Stomach (tissue), 19 donors: Measurements from ENCODE around the gene TMX4. TPM values are rescaled to one million over a fixed set of nuclear protein-coding genes. Genes with fewer than 3 reads are reported as not detected.
A peak's percentile ranks its signal among the peaks of the same experiment; 100 is the strongest.

Experiments used
- DNase-seq, 2 donors: peaks; one replicate each; pipeline versions ENCODE4 v3.0.0 to v3.0.0-alpha.2; 2013 to 2019
- H3K27ac ChIP-seq, 5 donors: fragments of 200-600 bp in 4 of 5; sonication (generic) in 4 of 5; one replicate each; pipeline ENCODE4 v1.5.1; 2013 to 2019; ENCODE audit warnings: mild to moderate bottlenecking in 1 of 5, moderate library complexity in 1 of 5
- H3K27me3 ChIP-seq, 3 donors: fragments of 200-600 bp; sonication (generic); one replicate each; pipeline ENCODE4 v1.5.1; 2017 to 2019; ENCODE audit warnings: mixed run types in 1 of 3
- H3K36me3 ChIP-seq, 4 donors: fragments of 200-600 bp; sonication (generic); 1 replicate in 3 of 4; 2 replicates in 1 of 4; pipeline ENCODE4 v1.5.1; 2016 to 2019
- H3K4me1 ChIP-seq, 4 donors: fragments of 200-600 bp; sonication (generic); one replicate each; pipeline ENCODE4 v1.5.1; 2016 to 2019
- H3K4me3 ChIP-seq, 4 donors: fragments of 200-600 bp; sonication (generic) in 3 of 4; one replicate each; pipeline ENCODE4 v1.5.1; 2016 to 2019; ENCODE audit warnings: mild to moderate bottlenecking in 1 of 4
- H3K9me3 ChIP-seq, 4 donors: fragments of 200-600 bp; sonication (generic); one replicate each; pipeline ENCODE4 v1.5.1; 2016 to 2019
- CTCF ChIP-seq, 7 experiments: fragments of 450-650 bp in 4 of 7; fragments of 200-600 bp in 3 of 7; sonication (generic) in 3 of 7; IDR thresholded peaks; one replicate each; pipeline ENCODE4 v1.5.1; 2016 to 2019; ENCODE audit warnings: antibody characterized with exemption in 7 of 7, control low read depth in 2 of 7, mild to moderate bottlenecking in 1 of 7
- EP300 ChIP-seq: sonication (generic); formaldehyde crosslinking; IDR thresholded peaks from one replicate; pipeline ENCODE4 v1.6.1; 2017; ENCODE audit warnings: antibody characterized with exemption
- POLR2A ChIP-seq, 4 donors: fragments of 450-650 bp; IDR thresholded peaks; one replicate each; pipeline ENCODE4 v1.6.1; 2016; ENCODE audit warnings: antibody characterized with exemption in 4 of 4, control low read depth in 2 of 4, mild to moderate bottlenecking in 1 of 4, moderate library complexity in 1 of 4
- POLR2AphosphoS5 ChIP-seq, 3 donors: sonication (generic); formaldehyde crosslinking; IDR thresholded peaks; one replicate each; pipeline ENCODE4 v1.6.1; 2016; ENCODE audit warnings: antibody characterized with exemption in 3 of 3
- WGBS, 5 donors: extraction: QIAGEN DNeasy Blood & Tissue Kit in 3 of 5; methylation state at CpG; one replicate each; pipeline versions ENCODE4 v1.1.5 to v1.1.7; 2013 to 2018; 5-methylcytosine and 5-hydroxymethylcytosine counted together
- intact Hi-C: fragments of 100-400 bp; cut with DNase I; formaldehyde crosslinking; loops from one replicate; pipeline ENCODE4 v1.15.1; 2023; ENCODE audit warnings: low total_unique reads
- long read RNA-seq, 10 donors: transcript quantifications; one replicate each; lab custom pipeline, GENCODE V29; 2026
- polyA plus RNA-seq, 3 donors: library from polyadenylated mRNA; stranded (reverse); fragments of 200-250 nt; gene quantifications; one replicate each; pipeline ENCODE4 v1.2.3, GENCODE V29; 2013
- total RNA-seq, 5 donors: library from RNA; depleted of rRNA; stranded (reverse); fragments of >200 nt; gene quantifications; one replicate each; pipeline versions ENCODE4 v1.1.0 to v1.2.3, GENCODE V29; 2014 to 2016
- donor health status: healthy with polysubstance abuse.
- donor health status: Bipolar disorder and iron deficiency.
- donor health status: healthy.

TMX4 gene, protein sequence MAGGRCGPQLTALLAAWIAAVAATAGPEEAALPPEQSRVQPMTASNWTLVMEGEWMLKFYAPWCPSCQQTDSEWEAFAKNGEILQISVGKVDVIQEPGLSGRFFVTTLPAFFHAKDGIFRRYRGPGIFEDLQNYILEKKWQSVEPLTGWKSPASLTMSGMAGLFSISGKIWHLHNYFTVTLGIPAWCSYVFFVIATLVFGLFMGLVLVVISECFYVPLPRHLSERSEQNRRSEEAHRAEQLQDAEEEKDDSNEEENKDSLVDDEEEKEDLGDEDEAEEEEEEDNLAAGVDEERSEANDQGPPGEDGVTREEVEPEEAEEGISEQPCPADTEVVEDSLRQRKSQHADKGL
- total RNA-seq (100 to 1,000 TPM in 1 of 5 donors, 10 to 100 TPM in 4; 11.7 to 153 (median 47.2) TPM), polyA plus RNA-seq (1 to 10 TPM; 5.7 to 9.3 (median 8.0) TPM)
- long read RNA-seq, donor 1, full-length matches to known transcripts = 10 of 10 reads
- long read RNA-seq, donor 1, partial matches to known transcripts = 0 of 10 reads
- long read RNA-seq, donor 1, other reads (novel, unspliced or antisense) = 0 of 10 reads
- long read RNA-seq, donor 2, full-length matches to known transcripts = 13 of 13 reads
- long read RNA-seq, donor 2, partial matches to known transcripts = 0 of 13 reads
- long read RNA-seq, donor 2, other reads (novel, unspliced or antisense) = 0 of 13 reads
- long read RNA-seq, donor 3, full-length matches to known transcripts = 6 of 11 reads
- long read RNA-seq, donor 3, partial matches to known transcripts = 5 of 11 reads
- long read RNA-seq, donor 3, other reads (novel, unspliced or antisense) = 0 of 11 reads
- long read RNA-seq, donor 4, full-length matches to known transcripts = 1 of 1 reads
- long read RNA-seq, donor 4, partial matches to known transcripts = 0 of 1 reads
- long read RNA-seq, donor 4, other reads (novel, unspliced or antisense) = 0 of 1 reads
- long read RNA-seq, donor 5, full-length matches to known transcripts = 9 of 9 reads
- long read RNA-seq, donor 5, partial matches to known transcripts = 0 of 9 reads
- long read RNA-seq, donor 5, other reads (novel, unspliced or antisense) = 0 of 9 reads
- long read RNA-seq, donor 6, full-length matches to known transcripts = 20 of 20 reads
- long read RNA-seq, donor 6, partial matches to known transcripts = 0 of 20 reads
- long read RNA-seq, donor 6, other reads (novel, unspliced or antisense) = 0 of 20 reads
- long read RNA-seq, donor 7, full-length matches to known transcripts = 14 of 19 reads
- long read RNA-seq, donor 7, partial matches to known transcripts = 5 of 19 reads
- long read RNA-seq, donor 7, other reads (novel, unspliced or antisense) = 0 of 19 reads
- long read RNA-seq, donor 8, full-length matches to known transcripts = 4 of 4 reads
- long read RNA-seq, donor 8, partial matches to known transcripts = 0 of 4 reads
- long read RNA-seq, donor 8, other reads (novel, unspliced or antisense) = 0 of 4 reads
- long read RNA-seq, donor 9, full-length matches to known transcripts = 3 of 3 reads
- long read RNA-seq, donor 9, partial matches to known transcripts = 0 of 3 reads
- long read RNA-seq, donor 9, other reads (novel, unspliced or antisense) = 0 of 3 reads
- long read RNA-seq, donor 10, full-length matches to known transcripts = 3 of 3 reads
- long read RNA-seq, donor 10, partial matches to known transcripts = 0 of 3 reads
- long read RNA-seq, donor 10, other reads (novel, unspliced or antisense) = 0 of 3 reads

- DNase-seq = peak; percentile 98 to 99
- H3K36me3 ChIP-seq = no peaks in the 10 kb centered on the region
- WGBS, 5 donors = 0 to 1% (median 0%) methylated on average over 48 to 83 of the region's 83 CpGs
- peak within 1 kb of the TSS; percentile 97 to 99 (median 99) for H3K27ac ChIP-seq
- intact Hi-C loops = no loop called here
- TF ChIP-seq POLR2AphosphoS5 (IDR thresholded peaks at IDR 0.05) (peak; percentile 95 to 99 (median 99)), CTCF (IDR thresholded peaks at IDR 0.05) (peak in 5 of 7 experiments; percentile 12 to 82 (median 43)), EP300 (no peak), POLR2A (IDR thresholded peaks at IDR 0.05) (peak in 2 of 4 donors; percentile 74 to 83)
- H3K27me3 ChIP-seq = no peaks in the 10 kb centered on the region
- H3K4me1 ChIP-seq = peaks cover 8 to 51% (median 21%) of the 10 kb centered on the region in 4 donors
- H3K4me3 ChIP-seq = peak within 1 kb of the TSS; percentile 72 to 95 (median 82)
- H3K9me3 ChIP-seq = no peaks in the 10 kb centered on the region
These were observed at the start of gene TMX4 for GRCh38 chr20:8019246-8019997. TMX4 (minus strand) TSS chr20:8019761; CDS start chr20:8019613, 148 bp downstream.

DNA sequence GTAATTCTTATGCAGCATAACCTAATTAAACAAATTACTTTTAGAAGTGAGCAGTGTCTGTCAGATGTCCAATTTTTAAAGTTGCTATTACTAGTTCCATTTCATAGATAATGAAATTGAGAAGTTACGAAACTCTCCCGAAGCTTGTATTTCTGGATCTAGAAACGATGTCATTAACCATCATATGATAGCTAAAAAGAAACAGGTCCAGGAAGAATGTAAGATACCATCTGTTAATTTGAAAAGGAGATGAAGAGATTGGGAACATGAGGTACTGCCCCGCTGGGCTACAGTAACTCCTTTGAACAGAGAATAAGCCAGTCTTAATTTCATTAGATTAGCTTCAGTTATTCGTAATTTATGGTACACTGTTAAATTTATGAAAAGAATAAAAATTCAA lies 47.5 kb upstream of the TMX4 start:
- no peak overlapping the region for H3K4me3 ChIP-seq
- no peaks in the 10 kb centered on the region for H3K27me3 ChIP-seq
- H3K9me3 ChIP-seq = no peaks in the 10 kb centered on the region
- no peak overlapping the region for H3K27ac ChIP-seq
- intact Hi-C loops = no loop called here
- TF ChIP-seq POLR2AphosphoS5 (IDR thresholded peaks at IDR 0.05) (no peak), EP300 (no peak), POLR2A (IDR thresholded peaks at IDR 0.05) (no peak), CTCF (IDR thresholded peaks at IDR 0.05) (no peak)
- H3K36me3 ChIP-seq = no peaks in the 10 kb centered on the region
- H3K4me1 ChIP-seq = no peaks in the 10 kb centered on the region
- no peak for DNase-seq
- 89 to 93% (median 92%) methylated on average over 5 of the region's 5 CpGs for WGBS, 5 donors

DNA sequence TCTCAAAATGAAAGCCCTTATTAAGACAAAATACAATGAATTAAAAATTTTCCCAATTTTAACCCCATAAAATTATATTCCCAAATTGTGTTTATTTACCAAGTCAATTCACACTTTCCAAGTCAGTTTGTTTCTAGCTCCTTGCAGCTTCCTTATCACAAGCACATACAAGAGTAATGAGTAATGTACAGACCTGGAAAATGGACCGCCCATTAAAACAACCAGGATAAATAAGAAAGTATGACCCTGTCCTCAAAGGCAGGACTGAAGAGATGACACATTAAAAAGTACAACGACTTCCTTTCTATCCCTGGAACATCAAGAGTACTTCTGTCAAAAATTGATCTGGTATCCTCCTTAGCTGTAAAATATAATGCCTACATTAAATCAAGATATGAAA lies 47.1 kb upstream of the TMX4 start:
- no peak for DNase-seq
- no peaks in the 10 kb centered on the region for H3K27me3 ChIP-seq
- intact Hi-C loops = no loop called here
- peaks cover 0 to 4% (median 0%) of the 10 kb centered on the region in 4 donors for H3K4me1 ChIP-seq
- H3K4me3 ChIP-seq = no peak overlapping the region
- no peaks in the 10 kb centered on the region for H3K36me3 ChIP-seq
- no peaks in the 10 kb centered on the region for H3K9me3 ChIP-seq
- no peak overlapping the region for H3K27ac ChIP-seq
- no peak for TF ChIP-seq EP300
- no peak for TF ChIP-seq POLR2A (IDR thresholded peaks at IDR 0.05)
- no peak for TF ChIP-seq CTCF (IDR thresholded peaks at IDR 0.05)
- TF ChIP-seq POLR2AphosphoS5 (IDR thresholded peaks at IDR 0.05) = peak in 1 of 3 donors; percentile 8
- WGBS, 5 donors = 54 to 70% (median 58%) methylated on average over 2 of the region's 2 CpGs
